Cardiac septum (tissue), 1 donor: ENCODE data around the gene TPGS1. TPM values are rescaled to one million over a fixed set of nuclear protein-coding genes. Genes with fewer than 3 reads are reported as not detected.

ENCODE experiments used
- DNase-seq: peaks from one replicate; pipeline ENCODE4 v3.0.0-alpha.2; 2020; ENCODE audit warnings: low spot score
- intact Hi-C: fragments of 100-400 bp; cut with DNase I; formaldehyde crosslinking; loops from one replicate; pipeline ENCODE4 v1.14.0; 2022
- long read RNA-seq: library from polyadenylated mRNA; unstranded; transcript quantifications from one replicate; pipeline ENCODE4 v2.0.0, GENCODE V29; 2021
- total RNA-seq: library from RNA; stranded (reverse); fragmentation: NEBNext Ultra II Directional; extraction: Animal tissue kit (Norgen Biotek cat#: 25700); gene quantifications from one replicate; pipeline ENCODE4 v1.2.1, GENCODE V29; 2021
- donor health status: DM: no; HTN: no; CAD: no.

The TPGS1 gene, protein sequence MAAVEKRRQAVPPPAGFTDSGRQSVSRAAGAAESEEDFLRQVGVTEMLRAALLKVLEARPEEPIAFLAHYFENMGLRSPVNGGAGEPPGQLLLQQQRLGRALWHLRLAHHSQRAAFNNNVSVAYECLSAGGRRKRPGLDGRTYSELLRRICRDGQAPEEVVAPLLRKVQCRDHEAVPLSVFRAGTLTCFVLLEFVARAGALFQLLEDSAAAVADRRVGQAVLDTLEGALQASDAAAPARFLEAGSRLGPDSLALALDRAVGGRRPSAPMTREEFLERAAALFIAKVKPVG
- total RNA-seq = 11.2 TPM
- long read RNA-seq, transcript TPGS1-201 (2 exons, 1,114 nt) = major isoform, 51 of 58 reads
- long read RNA-seq, partial matches to known transcripts = 1 of 58 reads
- long read RNA-seq, other reads (novel, unspliced or antisense) = 4 of 58 reads

DNA sequence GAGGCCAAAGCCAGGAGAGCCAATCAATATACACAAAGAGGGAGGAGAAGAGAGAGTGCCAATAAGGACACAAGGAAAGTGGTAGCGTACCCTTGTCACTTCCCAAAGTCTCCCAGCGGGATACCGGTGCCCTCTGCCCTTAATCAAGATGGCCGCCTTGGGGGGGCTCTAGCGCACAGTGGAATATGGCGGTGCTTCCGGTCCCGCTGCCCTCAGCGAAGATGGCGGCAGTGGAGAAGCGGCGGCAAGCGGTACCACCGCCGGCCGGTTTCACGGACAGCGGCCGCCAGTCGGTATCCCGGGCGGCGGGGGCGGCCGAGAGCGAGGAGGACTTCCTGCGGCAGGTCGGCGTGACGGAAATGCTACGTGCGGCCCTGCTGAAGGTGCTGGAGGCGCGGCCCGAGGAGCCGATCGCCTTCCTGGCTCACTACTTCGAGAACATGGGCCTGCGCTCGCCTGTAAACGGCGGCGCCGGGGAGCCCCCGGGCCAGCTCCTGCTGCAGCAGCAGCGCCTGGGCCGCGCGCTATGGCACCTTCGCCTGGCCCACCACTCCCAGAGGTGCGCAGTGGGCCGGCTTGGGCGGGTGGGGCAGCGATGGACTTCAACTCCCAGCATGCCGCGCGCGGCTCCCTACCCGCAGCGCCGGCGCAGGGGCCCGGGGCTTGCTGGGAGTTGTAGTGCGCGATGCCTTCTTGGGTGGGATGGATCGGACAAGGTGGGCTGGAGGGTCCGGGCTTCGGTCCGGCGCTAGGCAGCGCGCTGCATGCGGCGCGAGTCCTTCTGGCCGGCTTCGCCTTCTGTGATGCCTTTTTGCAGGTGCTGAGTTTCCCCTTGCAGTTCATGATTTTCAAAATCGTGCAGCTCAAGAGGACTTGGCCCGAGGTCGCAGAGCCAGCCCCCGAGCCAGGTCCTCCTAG lies at the start of gene TPGS1:
TPGS1 (plus strand) TSS at position 212 of the 918 bp plus-strand sequence; CDS start at position 222, 10 bp downstream.
- DNase-seq = peak; percentile 97
- intact Hi-C loops = loop anchor here (1.0 to 2.0 kb wide), 2 partner anchors 18 to 289 kb away; partner anchors contain the start of gene PTBP1

DNA sequence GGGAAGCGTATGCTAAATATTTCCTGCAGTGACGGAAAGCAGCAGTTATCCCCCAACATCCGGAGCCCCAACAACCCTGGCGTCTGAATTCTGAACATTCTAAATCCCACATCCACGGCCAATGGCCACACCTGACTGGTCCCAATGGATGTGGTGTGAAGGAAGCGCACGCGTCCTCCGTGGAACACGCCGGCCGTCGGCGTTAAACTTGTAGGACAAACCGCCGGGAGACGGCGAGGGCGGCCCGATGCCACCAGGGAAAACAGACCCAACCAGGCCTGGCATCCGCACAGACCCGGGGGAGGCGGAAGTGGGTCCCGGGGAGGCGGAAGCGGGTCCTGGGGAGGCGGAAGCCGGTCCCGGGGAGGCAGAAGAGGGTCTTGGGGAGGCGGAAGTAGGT lies 49.7 kb upstream of the TPGS1 start:
- intact Hi-C loops = no loop called here
- no peak for DNase-seq

DNA sequence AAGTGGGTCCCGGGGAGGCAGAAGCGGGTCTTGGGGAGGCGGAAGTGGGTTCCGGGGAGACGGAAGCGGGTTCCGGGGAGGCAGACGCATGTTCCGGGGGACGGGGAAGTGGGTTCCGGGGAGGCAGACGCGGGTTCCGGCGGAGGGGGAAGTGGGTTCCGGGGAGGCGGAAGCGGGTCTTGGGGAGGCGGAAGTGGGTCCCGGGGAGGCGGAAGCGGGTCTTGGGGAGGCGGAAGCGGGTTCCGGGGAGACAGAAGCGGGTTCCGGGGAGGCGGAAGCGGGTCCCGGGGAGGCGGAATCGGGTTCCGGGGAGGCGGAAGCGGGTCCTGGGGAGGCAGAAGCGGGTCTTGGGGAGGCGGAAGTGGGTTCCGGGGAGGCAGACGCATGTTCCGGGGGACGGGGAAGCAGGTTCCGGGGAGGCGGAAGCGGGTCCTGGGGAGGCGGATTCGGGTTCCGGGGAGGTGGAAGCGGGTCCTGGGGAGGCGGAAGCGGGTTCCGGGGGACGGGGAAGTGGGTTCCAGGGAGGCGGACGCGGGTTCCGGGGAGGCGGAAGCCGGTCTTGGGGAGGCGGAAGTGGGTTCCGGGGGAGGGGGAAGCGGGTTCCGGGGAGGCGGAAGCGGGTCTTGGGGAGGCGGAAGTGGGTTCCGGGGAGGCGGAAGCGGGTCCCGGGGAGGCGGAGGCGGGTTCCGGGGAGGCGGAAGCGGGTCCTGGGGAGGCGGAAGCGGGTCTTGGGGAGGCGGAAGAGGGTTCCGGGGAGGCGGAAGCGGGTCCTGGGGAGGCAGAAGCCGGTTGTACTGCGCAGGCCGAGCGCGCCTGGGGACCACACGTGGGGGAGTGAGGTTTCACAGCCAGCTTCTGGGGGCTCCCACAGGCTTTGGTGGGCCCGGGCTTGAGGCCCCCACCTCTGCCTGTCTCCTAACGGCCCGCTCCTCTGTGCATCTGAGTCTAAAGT lies 48.9 kb upstream of the TPGS1 start:
- no peak for DNase-seq
- intact Hi-C loops = no loop called here

DNA sequence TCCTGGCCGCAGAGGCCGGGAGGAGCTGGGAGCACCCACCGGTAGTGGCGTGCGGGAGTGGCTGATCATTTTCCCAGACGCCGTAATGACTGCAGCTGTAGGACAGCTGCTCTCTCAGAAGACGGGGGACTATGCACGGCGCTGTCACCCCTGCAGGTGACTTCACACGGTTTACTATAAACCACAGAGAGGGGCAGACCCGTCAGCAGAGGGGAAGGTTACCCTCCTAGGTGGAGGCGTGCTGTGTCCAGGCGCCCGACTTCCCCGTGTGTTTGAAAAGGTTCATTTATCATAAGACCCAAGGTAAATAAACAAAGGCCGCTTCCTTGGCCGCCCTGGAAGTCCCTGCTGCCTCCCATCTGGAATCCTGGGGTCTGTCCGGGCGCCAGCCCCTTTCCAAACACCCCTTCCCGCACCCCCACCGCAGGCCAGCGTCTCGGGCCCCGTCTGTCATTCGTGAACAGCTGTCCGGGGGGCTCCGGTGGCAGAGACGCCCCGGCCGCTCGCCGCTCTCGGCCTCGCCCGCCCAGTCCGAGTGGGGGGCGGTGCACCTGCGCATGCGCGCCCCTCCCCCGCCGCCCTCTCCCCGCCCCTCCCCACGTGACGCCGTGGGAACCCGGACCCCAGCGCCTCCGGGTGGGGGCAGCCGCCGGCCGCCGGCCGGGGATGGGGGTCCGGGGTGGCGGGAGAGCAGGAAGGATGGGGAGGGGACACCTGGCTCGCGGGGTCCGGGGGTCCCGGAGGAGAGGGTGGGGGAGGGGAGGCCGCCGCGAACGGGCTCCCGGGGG lies 47.4 kb upstream of the TPGS1 start:
- peak; percentile 80 for DNase-seq

DNA sequence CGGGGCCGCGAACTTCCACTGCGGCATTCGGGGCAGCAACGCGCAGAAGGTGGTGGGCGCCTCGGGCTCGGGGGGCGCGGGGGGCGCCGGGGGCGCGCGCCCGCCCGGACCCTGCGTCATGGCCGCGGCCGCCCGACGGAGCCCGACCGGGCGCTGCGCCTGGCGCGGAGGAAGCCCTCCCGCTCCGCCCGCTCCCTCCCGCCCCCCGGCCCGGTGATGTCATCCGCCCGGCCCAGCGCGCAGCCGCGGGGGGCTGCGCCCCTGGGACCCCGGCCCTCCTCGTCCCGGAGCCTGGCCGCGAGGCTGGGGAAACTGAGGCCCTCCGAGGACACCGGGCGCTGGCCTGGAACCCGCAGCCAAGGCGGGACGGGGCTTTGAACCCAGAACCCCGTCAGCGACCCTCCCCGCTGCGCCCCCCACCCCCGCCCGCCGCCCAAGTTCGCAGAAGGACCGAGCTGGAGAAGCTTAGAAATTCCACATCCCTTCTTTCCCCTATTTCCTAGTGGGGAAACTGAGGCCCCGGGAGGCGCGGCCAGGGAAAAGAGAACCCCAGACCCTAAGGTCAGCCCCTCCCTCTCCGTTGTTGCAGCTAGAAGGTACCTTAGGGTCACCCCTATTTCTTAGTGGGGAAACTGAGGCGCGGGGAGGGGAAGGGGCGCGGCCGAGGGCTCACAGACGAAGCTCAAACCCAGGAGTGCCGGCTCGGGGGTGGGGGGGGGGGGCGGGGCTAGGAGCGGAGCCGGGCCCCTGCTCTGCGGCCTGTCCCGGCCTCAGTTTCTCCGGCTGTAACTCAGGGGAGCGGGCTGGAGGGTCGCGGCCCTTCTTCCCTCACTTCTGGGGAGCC lies 46.2 kb upstream of the TPGS1 start, which contains the start of gene SHC2:
SHC2 (minus strand) TSS at position 157 of the 844 bp plus-strand sequence; CDS start at position 120, 37 bp downstream.
- DNase-seq = no peak
- intact Hi-C loops = no loop called here

More for the DNA sequence above, 47.4 kb upstream of the TPGS1 start:
- intact Hi-C loops = no loop called here

DNA sequence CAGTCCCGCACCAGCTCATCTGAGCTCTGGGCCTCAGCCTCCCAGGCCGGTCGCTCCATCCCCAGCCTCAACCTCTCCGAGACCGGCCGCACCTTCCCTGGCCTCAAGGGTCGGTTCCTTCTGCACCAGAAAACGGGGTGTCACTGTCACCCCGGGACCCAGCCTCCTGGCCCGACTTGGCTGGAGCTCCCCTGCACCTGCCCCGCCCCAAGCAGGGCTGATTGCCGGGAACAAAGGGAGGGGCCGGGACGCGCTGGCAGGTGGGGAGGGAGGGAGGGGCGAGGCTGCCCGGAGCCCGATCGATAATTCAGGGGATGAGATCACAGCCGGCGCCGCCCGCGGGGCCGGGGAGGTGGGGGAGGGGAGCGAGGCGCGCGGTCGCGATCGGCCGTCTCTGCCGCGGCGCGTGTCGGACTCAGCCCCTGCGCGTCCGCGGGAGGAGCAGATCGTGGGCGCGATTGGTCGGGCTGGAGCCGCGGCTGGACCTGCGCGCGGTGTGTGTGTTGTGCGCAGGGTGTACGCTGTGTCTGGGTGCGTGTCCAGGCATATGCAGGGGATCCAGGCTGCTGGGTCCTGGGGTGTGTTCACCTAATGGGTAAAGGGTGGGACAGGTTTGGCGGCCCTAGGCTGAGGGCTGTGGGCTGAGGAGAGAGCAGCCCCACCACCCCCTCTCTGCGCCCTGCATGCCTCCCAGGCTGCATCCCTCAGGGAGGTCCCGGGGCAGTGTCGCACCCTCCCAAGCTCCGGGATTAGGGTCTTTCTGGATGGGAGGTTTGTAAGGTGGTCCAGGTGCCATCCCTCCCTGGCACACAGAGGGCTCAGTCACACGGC lies 45.4 kb upstream of the TPGS1 start:
- intact Hi-C loops = no loop called here
- DNase-seq = no peak

DNA sequence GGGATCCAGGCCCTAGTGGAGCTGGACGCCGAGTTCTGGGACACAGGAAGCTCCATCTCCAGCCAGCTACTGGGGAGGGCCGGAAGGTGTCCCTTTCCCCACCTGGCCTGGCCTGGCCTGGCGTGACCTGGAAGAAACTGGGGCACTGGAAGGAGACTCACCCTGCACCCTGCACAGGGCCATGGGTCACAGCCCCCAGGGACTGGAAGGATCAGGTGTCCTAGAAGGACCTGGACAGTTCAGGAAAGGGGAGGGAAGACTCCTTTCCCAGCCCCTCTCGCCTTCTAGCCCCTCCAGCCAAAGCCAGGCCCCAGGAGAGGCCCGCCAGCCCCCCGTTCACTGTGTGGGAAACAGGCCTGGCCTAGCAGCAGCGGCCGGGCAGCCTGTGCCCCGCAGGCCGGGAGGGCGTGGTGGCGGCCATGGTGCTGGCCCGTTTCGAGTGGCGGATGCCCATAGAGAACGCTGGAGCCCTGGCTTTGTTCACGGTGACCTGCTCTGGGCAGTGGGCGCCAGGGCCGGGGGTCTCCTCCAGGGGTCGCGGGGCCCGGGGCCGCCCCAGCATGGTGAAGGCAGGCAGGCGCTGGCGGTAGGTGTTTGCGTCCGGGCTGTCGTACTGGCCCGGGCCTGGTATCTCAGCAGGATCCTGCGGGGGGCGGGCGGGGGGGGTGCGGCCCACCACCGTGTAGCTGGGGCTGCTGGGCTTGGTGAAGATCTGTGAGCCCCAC lies 43.7 kb upstream of the TPGS1 start:
- intact Hi-C loops = no loop called here
- no peak for DNase-seq

DNA sequence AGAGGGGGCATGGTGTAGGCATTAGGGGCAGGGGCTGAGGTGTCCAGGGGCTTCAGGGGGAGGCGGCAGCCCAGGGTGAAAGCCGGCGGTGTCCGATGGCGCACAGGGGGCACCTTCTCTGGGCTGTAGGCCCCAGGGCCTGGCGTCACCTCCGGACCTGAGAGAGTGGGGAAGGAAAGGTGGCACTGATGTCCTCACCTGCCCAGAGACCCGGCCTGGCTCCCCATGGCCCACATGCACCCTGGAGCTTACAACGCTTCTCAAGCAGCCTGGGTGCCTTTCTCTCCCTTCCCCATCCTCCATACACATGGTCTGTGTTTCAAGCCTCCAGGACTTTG lies 43.1 kb upstream of the TPGS1 start:
- intact Hi-C loops = no loop called here
- DNase-seq = no peak

DNA sequence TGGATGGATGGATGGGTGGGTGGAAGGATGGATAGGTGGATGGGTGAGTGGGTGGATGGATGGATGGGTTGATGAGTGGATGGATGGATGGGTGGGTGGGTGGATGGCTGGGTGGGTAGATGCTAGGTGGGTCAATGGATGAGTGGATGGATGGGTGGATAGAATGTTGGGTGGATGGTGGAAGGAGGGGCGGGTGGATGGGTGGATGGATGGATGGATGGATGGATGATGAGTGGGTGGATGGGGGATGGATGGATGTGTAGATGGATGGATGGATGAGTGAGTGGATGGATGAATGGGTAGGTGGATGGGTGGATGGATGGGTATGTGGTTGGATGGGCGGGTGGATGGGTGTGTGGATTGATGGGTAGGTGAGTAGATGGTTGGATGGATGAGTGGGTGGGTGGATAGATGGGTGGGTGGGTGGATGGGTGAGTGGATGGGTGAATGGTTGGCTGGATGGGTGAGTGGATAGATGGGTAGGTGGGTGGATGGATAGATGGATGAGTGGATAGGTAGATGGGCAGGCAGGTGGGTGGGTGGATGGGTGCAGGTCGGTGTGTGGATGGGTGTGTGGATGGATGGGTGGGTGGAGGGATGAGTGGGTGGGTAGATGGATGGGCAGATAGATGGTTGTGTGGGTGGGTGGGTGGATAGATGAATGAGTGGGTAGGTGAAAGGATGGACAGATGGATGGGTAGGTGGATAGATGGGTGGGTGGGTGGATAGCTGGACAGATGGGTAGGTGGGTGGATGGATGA lies 42.1 kb upstream of the TPGS1 start:
- intact Hi-C loops = no loop called here
- no peak for DNase-seq

DNA sequence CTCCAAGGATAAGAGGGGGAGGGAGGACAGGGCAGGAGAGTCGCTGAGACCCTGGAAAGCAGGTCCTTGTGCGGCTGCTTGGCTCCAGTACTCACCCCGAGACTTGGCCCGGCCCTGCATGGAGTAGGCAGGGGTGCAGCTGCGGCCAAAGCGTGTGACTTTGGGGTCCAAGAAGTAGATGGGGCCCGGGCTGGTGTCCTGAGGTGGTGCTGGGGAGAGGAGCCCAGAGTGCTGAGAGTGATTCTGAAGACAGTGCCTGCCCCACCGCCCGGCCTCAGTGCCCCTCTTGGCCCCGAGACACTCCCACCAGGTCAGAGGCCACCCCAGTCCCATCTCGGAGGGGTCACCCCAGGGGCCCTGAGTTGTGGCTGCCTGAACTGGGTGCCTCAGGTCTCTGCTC lies 39.7 kb upstream of the TPGS1 start:
- no peak for DNase-seq
- intact Hi-C loops = no loop called here

DNA sequence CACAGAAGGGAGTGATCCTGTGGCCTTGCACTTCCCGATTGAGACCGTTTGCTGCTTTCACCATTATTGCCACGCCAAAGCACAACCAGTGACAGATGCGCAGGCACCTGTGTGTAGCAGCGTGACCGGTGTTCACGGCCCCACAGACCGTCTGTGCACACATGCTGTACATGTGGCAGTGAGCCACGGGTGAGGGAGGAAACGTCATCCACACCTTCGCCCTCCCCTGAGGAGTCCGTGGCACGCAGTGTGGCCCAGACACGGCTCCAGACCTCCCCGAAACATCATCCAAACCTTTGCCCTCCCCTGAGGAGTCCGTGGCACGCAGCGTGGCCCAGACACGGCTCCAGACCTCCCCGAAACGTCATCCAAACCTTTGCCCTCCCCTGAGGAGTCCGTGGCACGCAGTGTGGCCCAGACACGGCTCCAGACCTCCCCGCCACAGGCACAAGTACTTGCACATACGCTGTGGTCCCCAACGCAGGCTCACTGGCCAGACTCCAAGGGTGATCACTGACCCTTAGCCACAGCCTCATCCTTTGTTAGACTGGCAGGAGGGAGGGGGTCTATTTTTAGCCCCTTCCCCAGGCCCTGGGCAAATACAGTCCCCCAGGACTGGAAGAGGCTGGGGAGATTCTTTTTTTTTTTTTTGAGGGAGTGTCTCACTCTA lies 38.6 kb upstream of the TPGS1 start:
- intact Hi-C loops = no loop called here
- no peak for DNase-seq

DNA sequence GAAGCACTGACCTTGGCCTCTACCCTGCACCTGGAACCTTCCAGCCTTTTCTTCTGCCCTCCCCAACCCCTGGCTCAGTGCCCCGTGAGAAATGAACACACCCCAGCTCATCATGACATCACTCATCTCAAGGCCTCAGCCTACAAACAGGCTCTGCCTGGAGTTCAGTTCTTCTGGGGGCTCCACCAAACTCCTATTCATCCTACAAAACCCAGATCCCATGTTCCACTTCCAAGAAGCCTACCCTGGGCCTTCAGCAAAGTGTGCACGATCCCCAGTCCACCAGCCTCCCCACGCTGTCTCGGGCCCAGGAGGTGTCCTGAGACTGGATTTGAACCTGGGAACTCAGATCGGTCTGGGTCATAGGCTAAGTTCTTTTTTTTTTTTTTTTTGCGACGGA lies 37.5 kb upstream of the TPGS1 start:
- intact Hi-C loops = no loop called here
- no peak for DNase-seq

DNA sequence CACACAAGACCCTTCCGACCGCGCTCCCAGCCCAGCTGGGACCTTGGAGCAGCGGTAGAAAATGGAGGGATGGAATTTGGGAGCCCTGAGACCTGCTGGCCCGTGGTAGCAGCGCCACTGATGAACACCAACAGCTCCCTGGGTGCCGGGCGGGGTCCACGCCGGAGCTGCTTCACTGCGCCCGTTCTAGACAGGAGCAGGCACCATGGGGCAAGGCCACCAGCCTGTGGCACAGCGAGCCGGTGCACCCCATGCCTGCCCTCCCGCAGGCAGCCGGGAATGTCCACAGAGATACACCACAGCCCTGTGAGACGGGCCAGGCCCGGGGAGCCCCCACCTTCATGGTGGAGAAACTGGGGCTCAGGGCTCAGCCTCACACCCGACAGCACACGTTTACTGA lies 36.6 kb upstream of the TPGS1 start:
- intact Hi-C loops = no loop called here
- no peak for DNase-seq

DNA sequence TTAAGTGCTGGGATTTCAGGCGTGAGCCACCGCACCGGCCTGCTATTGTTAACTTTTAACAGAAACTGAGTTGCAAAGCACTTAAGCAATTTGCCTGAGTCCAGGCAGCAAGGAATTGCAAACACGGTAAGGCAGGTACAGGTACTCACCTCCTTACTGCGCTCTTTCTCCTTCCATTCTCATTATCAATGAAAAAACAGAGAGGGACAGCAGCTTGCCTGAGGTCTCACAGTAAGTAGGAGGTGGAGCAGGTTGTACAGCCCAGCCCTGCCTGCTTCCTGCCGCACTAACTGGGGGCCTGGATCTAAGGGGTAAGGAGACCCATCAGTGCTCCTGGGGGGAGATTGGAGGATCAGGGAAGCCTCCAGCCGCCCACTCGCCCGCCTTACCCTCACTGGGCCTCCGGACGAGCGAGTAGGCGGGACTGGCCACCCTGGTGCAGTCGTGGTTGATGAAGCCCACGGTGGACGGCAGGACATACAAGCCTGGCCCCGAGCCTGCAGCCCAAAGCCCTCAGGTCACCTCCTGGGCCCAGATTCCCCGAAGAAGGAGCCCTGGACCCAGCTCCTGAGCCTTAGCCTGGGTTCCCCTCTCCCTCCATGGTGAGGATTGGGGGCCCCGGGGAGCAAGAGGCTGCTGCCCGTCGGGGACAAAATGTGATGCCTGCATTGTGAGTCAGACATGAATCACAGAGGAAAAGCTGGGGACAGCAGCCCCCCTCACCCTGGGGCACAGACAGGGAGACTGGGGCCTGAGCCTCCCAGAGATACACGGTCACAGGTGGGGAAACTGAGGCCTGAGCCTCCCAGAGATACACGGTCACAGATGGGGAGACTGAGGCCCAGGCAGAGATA lies 35.1 kb upstream of the TPGS1 start:
- DNase-seq = no peak
- intact Hi-C loops = no loop called here
